SK-N-SH (cell line): ENCODE results near the gene ATG7. TPM values are rescaled to one million over a fixed set of nuclear protein-coding genes. Genes with fewer than 3 reads are reported as not detected.

ENCODE experiments used
- CTCF ChIA-PET: fragments of 300-600, 350-600 bp; formaldehyde crosslinking; extraction: SDS; loops from one replicate; lab custom pipeline; 2021; lab: Yijun Ruan, JAX
- POLR2A ChIA-PET: fragments of 350-600 bp; sonication (Branson Sonifier 250); formaldehyde crosslinking; extraction: SDS; loops from one replicate; lab custom pipeline; 2020; ENCODE audit warnings: antibody characterized with exemption, inconsistent platforms; lab: Yijun Ruan, JAX
- DNase-seq: peaks from one replicate; pipeline ENCODE4 v3.0.0; 2012
- H2AFZ ChIP-seq: fragments of 200-600 bp; sonication (generic); 2 replicates; pipeline ENCODE4 v1.8.1; 2016; ENCODE audit warnings: antibody characterized with exemption, mild to moderate bottlenecking, low read depth
- H3F3A ChIP-seq: fragments of 200-600 bp; sonication (generic); replicated peaks from 2 replicates; pipeline ENCODE3; 2016; ENCODE audit warnings: antibody characterized with exemption, mild to moderate bottlenecking; ENCODE audit not compliant: insufficient read depth
- H3K27ac ChIP-seq, 2 experiments: fragments of 200-500 bp in 1 of 2; fragments of 200-600 bp in 1 of 2; sonication (Bioruptor generic) in 1 of 2; sonication (generic), shearing (Covaris generic) in 1 of 2; 2 replicates each; pipeline versions ENCODE4 v1.5.1 to v1.6.1; 2014 to 2016; ENCODE audit warnings: low read depth in 2 of 2, inconsistent platforms in 1 of 2, low read length in 1 of 2, mild to moderate bottlenecking in 1 of 2, mixed read lengths in 1 of 2
- H3K27me3 ChIP-seq: fragments of 200-600 bp; sonication (generic), shearing (Covaris generic); 2 replicates; pipeline ENCODE4 v1.6.1; 2016; ENCODE audit warnings: mixed run types; ENCODE audit not compliant: insufficient read depth
- H3K36me3 ChIP-seq, 2 experiments: fragments of 200-500 bp in 1 of 2; fragments of 200-600 bp in 1 of 2; sonication (Bioruptor generic) in 1 of 2; sonication (generic) in 1 of 2; replicated peaks in 1 of 2; 2 replicates each; pipeline versions ENCODE3 to v1.5.1; 2014 to 2016; ENCODE audit warnings: low read length in 1 of 2, mild to moderate bottlenecking in 1 of 2; ENCODE audit not compliant: insufficient read depth in 2 of 2, control insufficient read depth in 1 of 2
- H3K4me1 ChIP-seq, 2 experiments: fragments of 200-500 bp in 1 of 2; fragments of 200-600 bp in 1 of 2; sonication (Bioruptor generic) in 1 of 2; sonication (generic), shearing (Covaris generic) in 1 of 2; 2 replicates each; pipeline versions ENCODE4 v1.5.1 to v1.6.1; 2014 to 2016; ENCODE audit warnings: low read depth in 1 of 2, low read length in 1 of 2, mixed run types in 1 of 2; ENCODE audit not compliant: insufficient read depth in 2 of 2, control insufficient read depth in 1 of 2
- H3K4me2 ChIP-seq: fragments of 200-600 bp; sonication (generic), shearing (Covaris generic); 2 replicates; pipeline ENCODE4 v1.6.1; 2017; ENCODE audit warnings: mixed run types
- H3K4me3 ChIP-seq, 2 experiments: fragments of 200-500 bp in 1 of 2; fragments of 200-600 bp in 1 of 2; sonication (Bioruptor generic) in 1 of 2; sonication (generic), shearing (Covaris generic) in 1 of 2; 2 replicates each; pipeline versions ENCODE4 v1.5.1 to v1.8.1; 2014 to 2016; ENCODE audit warnings: low read depth in 2 of 2, inconsistent platforms in 1 of 2, low read length in 1 of 2, mild to moderate bottlenecking in 1 of 2, mixed read lengths in 1 of 2, moderate library complexity in 1 of 2
- H3K79me2 ChIP-seq: fragments of 200-600 bp; sonication (generic); 2 replicates; pipeline ENCODE4 v1.8.1; 2017; ENCODE audit warnings: mild to moderate bottlenecking; ENCODE audit not compliant: insufficient read depth
- H3K9ac ChIP-seq: fragments of 200-600 bp; sonication (generic); 2 replicates; pipeline ENCODE4 v1.6.1; 2017; ENCODE audit warnings: mixed run types
- H3K9me2 ChIP-seq: fragments of 200-600 bp; sonication (generic); 2 replicates; pipeline ENCODE4 v1.6.1; 2017; ENCODE audit warnings: mixed run types
- H3K9me3 ChIP-seq: fragments of 200-600 bp; sonication (generic); 2 replicates; pipeline ENCODE4 v1.6.1; 2017; ENCODE audit warnings: mixed run types, mild to moderate bottlenecking, moderate library complexity
- H4K20me1 ChIP-seq: fragments of 200-600 bp; sonication (generic); 2 replicates; pipeline ENCODE4 v1.6.1; 2017; ENCODE audit warnings: mild to moderate bottlenecking, mixed run types; ENCODE audit not compliant: insufficient read depth
- EP300 ChIP-seq, 2 experiments: IDR thresholded peaks; 2 replicates each; pipeline versions ENCODE4 v1.4.0 to v1.6.1; 2012; ENCODE audit warnings: borderline replicate concordance in 1 of 2, low read depth in 1 of 2, low read length in 1 of 2
- FOXJ3 ChIP-seq: sonication (generic); formaldehyde crosslinking; IDR thresholded peaks from 2 replicates; pipeline ENCODE4 v1.5.1; 2020; ENCODE audit warnings: mild to moderate bottlenecking, missing genetic modification reagents
- FOXM1 ChIP-seq: IDR thresholded peaks from 2 replicates; pipeline ENCODE4 v1.4.0; 2012; ENCODE audit warnings: low read depth, mild to moderate bottlenecking
- GABPA ChIP-seq: IDR thresholded peaks from 2 replicates; pipeline ENCODE4 v1.4.0; 2012; ENCODE audit warnings: low read depth, mild to moderate bottlenecking
- GATA2 ChIP-seq: sonication (generic); formaldehyde crosslinking; IDR thresholded peaks from 2 replicates; pipeline ENCODE4 v1.5.0; 2020; ENCODE audit warnings: mild to moderate bottlenecking, missing genetic modification reagents
- IRF3 ChIP-seq: fragments of 150-350 bp; IDR thresholded peaks from 2 replicates; pipeline ENCODE4 v1.6.1; 2016; ENCODE audit warnings: mild to moderate bottlenecking, low read depth, low read length
- MXI1 ChIP-seq: IDR thresholded peaks from 2 replicates; pipeline ENCODE4 v1.6.1; 2012; ENCODE audit warnings: mild to moderate bottlenecking, low read depth, low read length, improper control_type of control experiment
- NFIC ChIP-seq: IDR thresholded peaks from 2 replicates; pipeline ENCODE4 v1.4.0; 2012; ENCODE audit warnings: borderline replicate concordance
- PBX3 ChIP-seq: IDR thresholded peaks from 2 replicates; pipeline ENCODE4; 2012
- POLR2AphosphoS5 ChIP-seq: IDR thresholded peaks from 2 replicates; pipeline ENCODE4 v1.6.1; 2012; ENCODE audit warnings: low read depth, low read length
- RAD21 ChIP-seq: IDR thresholded peaks from 2 replicates; pipeline ENCODE4 v1.6.1; 2012; ENCODE audit warnings: mild to moderate bottlenecking, low read length
- RCOR1 ChIP-seq: fragments of 150-350 bp; IDR thresholded peaks from 2 replicates; pipeline ENCODE4 v1.6.1; 2017; ENCODE audit warnings: antibody characterized with exemption, low read length
- REST ChIP-seq: IDR thresholded peaks from 2 replicates; pipeline ENCODE4 v1.6.1; 2012; ENCODE audit warnings: mild to moderate bottlenecking, low read depth, low read length, moderate library complexity
- RXRA ChIP-seq: IDR thresholded peaks from 2 replicates; pipeline ENCODE4 v1.4.0; 2012; ENCODE audit warnings: low read depth, mild to moderate bottlenecking, borderline replicate concordance
- SIN3A ChIP-seq: IDR thresholded peaks from 2 replicates; pipeline ENCODE4 v1.6.1; 2012; ENCODE audit warnings: low read depth, mild to moderate bottlenecking, low read length, moderate library complexity, borderline replicate concordance
- SMC3 ChIP-seq: IDR thresholded peaks from 2 replicates; pipeline ENCODE4 v1.6.1; 2012; ENCODE audit warnings: low read depth, low read length, improper control_type of control experiment
- TAF1 ChIP-seq: IDR thresholded peaks from 2 replicates; pipeline ENCODE4 v1.6.1; 2012; ENCODE audit warnings: low read depth, mild to moderate bottlenecking, low read length, moderate library complexity, borderline replicate concordance
- TCF12 ChIP-seq: IDR thresholded peaks from 2 replicates; pipeline ENCODE4 v1.4.0; 2012
- TEAD4 ChIP-seq: IDR thresholded peaks from 2 replicates; pipeline ENCODE4 v1.4.0; 2012; ENCODE audit warnings: mild to moderate bottlenecking, borderline replicate concordance; ENCODE audit not compliant: insufficient read depth
- USF1 ChIP-seq: IDR thresholded peaks from 2 replicates; pipeline ENCODE4 v1.4.0; 2012; ENCODE audit warnings: low read depth, borderline replicate concordance
- YY1 ChIP-seq: IDR thresholded peaks from 2 replicates; pipeline ENCODE4 v1.4.0; 2012; ENCODE audit warnings: low read depth, mild to moderate bottlenecking
- WGBS: methylation state at CpG from one replicate; pipeline ENCODE4 v1.1.6; 2017; ENCODE audit warnings: low lambda C conversion rate; 5-methylcytosine and 5-hydroxymethylcytosine counted together
- polyA plus RNA-seq, 3 experiments: library from polyadenylated mRNA; depleted of rRNA; stranded (reverse); fragments of >200 nt; gene quantifications; 2 replicates each; pipeline ENCODE4 v1.2.3, GENCODE V29; 2012
- TF ChIP-seq, protein P1 (sequence below): IDR thresholded peaks from 2 replicates; pipeline ENCODE4 v1.4.0; 2012; ENCODE audit warnings: low read depth

Gene ATG7
- polyA plus RNA-seq, 1 of the 3 experiments (the other 2 are of a cell fraction) = 29.5 TPM

DNA sequence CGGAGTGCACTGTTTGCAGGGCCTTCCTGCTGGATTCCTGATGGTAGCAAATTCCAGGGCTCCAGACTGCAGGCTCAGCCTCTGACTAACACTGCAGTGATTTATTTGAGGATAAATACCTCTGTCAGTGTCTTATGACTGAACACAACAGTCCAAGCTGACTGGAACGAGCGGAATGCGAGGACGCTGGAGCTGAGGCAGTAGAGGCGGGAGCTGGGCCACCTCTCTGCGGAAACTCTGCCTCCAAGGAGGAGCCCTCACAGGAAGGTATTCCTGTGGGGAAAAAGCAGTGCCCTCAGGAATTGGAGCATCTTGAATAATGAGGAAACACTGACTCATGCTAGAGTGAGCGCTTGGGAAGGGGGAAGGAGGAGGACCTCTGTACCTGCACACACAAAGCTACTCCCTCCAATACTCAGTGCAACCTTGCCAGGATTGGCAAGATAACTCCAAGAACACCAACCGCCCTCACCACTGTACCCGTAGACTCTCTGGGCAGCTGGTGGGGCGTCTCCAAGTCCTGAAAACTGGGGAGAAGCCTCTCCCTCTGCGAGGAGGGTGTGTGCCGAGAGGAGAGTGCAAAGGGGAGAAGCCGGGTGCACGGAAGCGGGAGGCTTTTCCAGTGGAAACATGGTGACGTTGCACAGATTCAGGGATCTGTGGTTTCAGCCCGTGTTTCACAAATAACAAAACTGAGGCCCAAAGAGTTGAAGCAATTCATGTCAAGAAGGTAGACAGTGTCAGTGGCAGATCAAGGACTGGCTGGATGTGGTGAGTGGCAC is 328.5 kb downstream of the ATG7 start (continued):
- peak; percentile 96 for TF ChIP-seq TCF12
- peak; percentile 88 for TF ChIP-seq POLR2AphosphoS5
- TF ChIP-seq PBX3 = peak; percentile 99
- TF ChIP-seq FOXM1 = peak; percentile 75; the same call in 1 of the 2 replicates
- TF ChIP-seq GATA2 (CRISPR knock-in tag) = no peak
- TF ChIP-seq RCOR1 = no peak
- TF ChIP-seq USF1 = no peak; the same call in 1 of the 2 replicates
- TF ChIP-seq RAD21 = peak; percentile 22; the same call in 1 of the 2 replicates
- no peak for TF ChIP-seq IRF3
- TF ChIP-seq GABPA = peak; percentile 64
- TF ChIP-seq TEAD4 = peak; percentile 99
- TF ChIP-seq FOXJ3 (CRISPR knock-in tag) = no peak
- TF ChIP-seq YY1 = 0 out of 2 replicates have a peak, but pooled peaks have one; percentile 49
- TF ChIP-seq EP300 (IDR thresholded peaks at IDR 0.05; ENCODE audit: borderline replicate concordance in 1 of 2, low read depth in 1 of 2, low read length in 1 of 2) = peak; percentile 56 to 93; a peak in 3 of 4 replicates

DNA sequence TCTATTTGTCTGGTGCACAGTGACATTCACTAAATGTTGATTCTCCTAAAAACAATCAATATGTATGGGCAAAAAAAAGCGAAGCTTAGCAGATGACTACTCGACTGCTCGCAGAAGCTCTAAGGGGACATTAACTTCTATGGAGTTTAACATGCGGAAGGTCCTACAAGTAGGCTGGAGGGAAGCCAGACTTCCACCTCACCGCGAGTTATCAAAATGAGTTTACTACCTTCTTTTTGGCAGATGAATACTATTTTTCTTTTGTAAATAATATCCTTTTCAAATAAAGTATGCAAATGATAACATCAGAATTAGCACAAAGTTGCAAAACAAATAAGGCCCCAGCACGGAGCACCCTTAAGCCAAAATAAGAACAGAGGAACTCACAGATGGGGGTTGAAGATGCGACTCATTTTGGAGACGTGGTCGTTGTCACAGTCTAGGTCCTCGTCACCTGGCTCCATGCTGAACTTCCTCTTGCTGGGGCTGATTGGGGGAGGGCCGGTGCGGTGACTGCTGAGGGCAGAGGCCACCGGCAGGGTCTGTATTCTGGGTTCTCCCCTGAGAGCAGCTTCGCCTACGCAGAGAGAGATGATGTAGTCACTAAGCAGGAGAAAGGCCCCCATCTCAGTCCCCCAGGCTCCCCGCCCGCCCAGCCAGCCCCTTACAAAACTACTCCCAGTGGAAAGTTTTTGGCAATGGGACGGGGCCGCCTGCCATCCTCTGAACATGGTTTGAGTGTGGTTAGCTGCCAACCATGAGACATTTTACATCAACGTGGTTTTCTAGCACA is 329.4 kb downstream of the ATG7 start:
- ChIA-PET POLR2A (no interaction called here), CTCF (no interaction called here)
- peaks cover 71% of the 10 kb centered on the region for H4K20me1 ChIP-seq
- H3K4me2 ChIP-seq = no peak overlapping the region
- H3F3A ChIP-seq = peaks cover 40% of the 10 kb centered on the region
- H3K9me3 ChIP-seq = no peaks in the 10 kb centered on the region
- peak overlapping the region; percentile 76 to 82; a peak in 3 of 4 replicates for H3K27ac ChIP-seq
- no peaks in the 10 kb centered on the region for H3K9me2 ChIP-seq
- H2AFZ ChIP-seq = no peak overlapping the region
- H3K36me3 ChIP-seq = peaks cover 19 to 34% of the 10 kb centered on the region in 2 experiments
- H3K79me2 ChIP-seq = peaks cover 81% of the 10 kb centered on the region
- H3K27me3 ChIP-seq = no peaks in the 10 kb centered on the region
- no peak overlapping the region for H3K9ac ChIP-seq
- WGBS = 77% methylated on average over 16 of the region's 21 CpGs
- H3K4me3 ChIP-seq = no peak overlapping the region
- DNase-seq = no peak
- peaks cover 6 to 42% of the 10 kb centered on the region in 2 experiments; a peak in 3 of 4 replicates for H3K4me1 ChIP-seq
- no peak for TF ChIP-seq GATA2 (CRISPR knock-in tag)
- TF ChIP-seq SMC3 = no peak
- no peak for TF ChIP-seq TAF1
- no peak for TF ChIP-seq REST
- TF ChIP-seq GABPA = no peak
- TF ChIP-seq NFIC = no peak
- no peak for TF ChIP-seq RXRA
- TF ChIP-seq SIN3A = no peak
- TF ChIP-seq MXI1 = no peak
- TF ChIP-seq, protein P1, sequence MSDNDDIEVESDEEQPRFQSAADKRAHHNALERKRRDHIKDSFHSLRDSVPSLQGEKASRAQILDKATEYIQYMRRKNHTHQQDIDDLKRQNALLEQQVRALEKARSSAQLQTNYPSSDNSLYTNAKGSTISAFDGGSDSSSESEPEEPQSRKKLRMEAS = no peak
- TF ChIP-seq IRF3 = no peak
